ENCODE data around the gene MARK4. TPM values are rescaled to one million over a fixed set of nuclear protein-coding genes. Genes with fewer than 3 reads are reported as not detected.
A peak's percentile ranks its signal among the peaks of the same experiment; 100 is the strongest.

The MARK4 gene
- total RNA-seq, 1 donor: 18.1 TPM

GRCh38 chr19:45351401-45351952, 100.4 kb downstream of the MARK4 start:
- Histone ChIP-seq H3K4me2 (ENCODE audit: insufficient read depth, low read length) (no peak overlapping the region), H3K27ac (ENCODE audit: low read depth, low read length) (no peak overlapping the region), H3K9me3 (ENCODE audit: low read depth, low read length) (no peaks in the 10 kb centered on the region), H2AFZ (ENCODE audit: low read length) (no peak overlapping the region), H3K4me1 (ENCODE audit: insufficient read depth, low read length) (no peaks in the 10 kb centered on the region), H3K27me3 (ENCODE audit: insufficient read depth, low read length) (no peaks in the 10 kb centered on the region), H3K79me2 (ENCODE audit: insufficient read depth, low read length) (no peaks in the 10 kb centered on the region), H3K36me3 (ENCODE audit: insufficient read depth, low read length) (peaks cover 51% of the 10 kb centered on the region), H4K20me1 (ENCODE audit: insufficient read depth, low read length) (peaks cover 21% of the 10 kb centered on the region), H3K4me3 (ENCODE audit: insufficient read depth, low read length) (no peak overlapping the region)
- peak; percentile 71 for DNase-seq (ENCODE audit: insufficient read length, low spot score, missing footprints)
- no peak for TF ChIP-seq CTCF (IDR thresholded peaks at IDR 0.05; ENCODE audit: extremely low read depth, low read depth, low read length)

- Histone ChIP-seq H3K27ac (ENCODE audit: low read depth, low read length) (no peak overlapping the region), H3K9me3 (ENCODE audit: low read depth, low read length) (no peaks in the 10 kb centered on the region), H3K79me2 (ENCODE audit: insufficient read depth, low read length) (no peaks in the 10 kb centered on the region), H2AFZ (ENCODE audit: low read length) (no peak overlapping the region), H3K27me3 (ENCODE audit: insufficient read depth, low read length) (no peaks in the 10 kb centered on the region), H3K4me3 (ENCODE audit: insufficient read depth, low read length) (no peak overlapping the region), H3K4me2 (ENCODE audit: insufficient read depth, low read length) (no peak overlapping the region), H3K4me1 (ENCODE audit: insufficient read depth, low read length) (no peaks in the 10 kb centered on the region), H3K36me3 (ENCODE audit: insufficient read depth, low read length) (peaks cover 57% of the 10 kb centered on the region), H4K20me1 (ENCODE audit: insufficient read depth, low read length) (peaks cover 26% of the 10 kb centered on the region)
- TF ChIP-seq CTCF (IDR thresholded peaks at IDR 0.05; ENCODE audit: extremely low read depth, low read depth, low read length): no peak
- no peak for DNase-seq (ENCODE audit: insufficient read length, low spot score, missing footprints)
Observed at GRCh38 chr19:45352062-45352461, 101.0 kb downstream of the MARK4 start.

GRCh38 chr19:45352471-45352870, 101.4 kb downstream of the MARK4 start:
- Histone ChIP-seq H3K4me2 (ENCODE audit: insufficient read depth, low read length) (no peak overlapping the region), H3K9me3 (ENCODE audit: low read depth, low read length) (no peaks in the 10 kb centered on the region)
- TF ChIP-seq CTCF (IDR thresholded peaks at IDR 0.05; ENCODE audit: extremely low read depth, low read depth, low read length): no peak

GRCh38 chr19:45352914-45353796, 102.1 kb downstream of the MARK4 start:
- Histone ChIP-seq H2AFZ (ENCODE audit: low read length) (no peak overlapping the region), H3K79me2 (ENCODE audit: insufficient read depth, low read length) (no peaks in the 10 kb centered on the region), H3K9me3 (ENCODE audit: low read depth, low read length) (no peaks in the 10 kb centered on the region), H3K4me2 (ENCODE audit: insufficient read depth, low read length) (no peak overlapping the region), H3K4me1 (ENCODE audit: insufficient read depth, low read length) (no peaks in the 10 kb centered on the region), H4K20me1 (ENCODE audit: insufficient read depth, low read length) (peaks cover 26% of the 10 kb centered on the region), H3K27ac (ENCODE audit: low read depth, low read length) (no peak overlapping the region), H3K36me3 (ENCODE audit: insufficient read depth, low read length) (peaks cover 66% of the 10 kb centered on the region), H3K4me3 (ENCODE audit: insufficient read depth, low read length) (no peak overlapping the region), H3K27me3 (ENCODE audit: insufficient read depth, low read length) (no peaks in the 10 kb centered on the region)
- TF ChIP-seq CTCF (IDR thresholded peaks at IDR 0.05; ENCODE audit: extremely low read depth, low read depth, low read length): no peak
- peak; percentile 72 for DNase-seq (ENCODE audit: insufficient read length, low spot score, missing footprints)

More at GRCh38 chr19:45352471-45352870, 101.4 kb downstream of the MARK4 start:
- Histone ChIP-seq H3K27ac (ENCODE audit: low read depth, low read length) (no peak overlapping the region), H3K36me3 (ENCODE audit: insufficient read depth, low read length) (peaks cover 61% of the 10 kb centered on the region), H3K79me2 (ENCODE audit: insufficient read depth, low read length) (no peaks in the 10 kb centered on the region), H3K27me3 (ENCODE audit: insufficient read depth, low read length) (no peaks in the 10 kb centered on the region), H4K20me1 (ENCODE audit: insufficient read depth, low read length) (peaks cover 26% of the 10 kb centered on the region), H2AFZ (ENCODE audit: low read length) (no peak overlapping the region), H3K4me1 (ENCODE audit: insufficient read depth, low read length) (no peaks in the 10 kb centered on the region), H3K4me3 (ENCODE audit: insufficient read depth, low read length) (no peak overlapping the region)
- peak; percentile 82 for DNase-seq (ENCODE audit: insufficient read length, low spot score, missing footprints)
